GM23248 (cell line): ENCODE results near the gene SERPINB13.

Experiments used
- EZH2 ChIP-seq: fragments of 200-600 bp; sonication (generic); IDR thresholded peaks from 2 replicates; pipeline ENCODE4 v1.6.1; 2018; ENCODE audit warnings: antibody characterized with exemption, mild to moderate bottlenecking; ENCODE audit not compliant: insufficient read depth, poor library complexity, severe bottlenecking
- EZH2phosphoT487 ChIP-seq: fragments of 200-600 bp; sonication (generic); IDR thresholded peaks from 2 replicates; pipeline ENCODE4 v1.6.1; 2018; ENCODE audit warnings: antibody characterized with exemption, moderate library complexity, mild to moderate bottlenecking, low read depth; ENCODE audit not compliant: insufficient read depth

DNA sequence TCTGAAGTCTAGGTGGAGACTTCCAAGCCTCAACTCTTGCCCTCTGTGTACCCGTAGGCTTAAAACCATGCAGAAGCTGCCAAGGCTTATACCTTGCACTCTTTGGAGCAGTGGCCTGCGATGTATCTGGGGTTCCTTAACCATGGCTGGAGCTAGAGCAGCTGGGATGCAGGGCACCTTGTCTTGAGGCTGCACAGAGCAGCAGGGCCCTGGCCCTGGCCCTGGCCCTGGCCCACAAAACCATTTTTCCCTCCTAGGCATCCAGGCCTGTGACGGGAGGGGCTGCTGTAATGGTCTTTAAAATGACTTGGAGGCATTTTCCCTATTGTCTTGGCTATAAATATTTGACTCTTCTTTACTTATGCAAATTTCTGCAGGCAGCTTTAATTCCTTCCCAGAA, 37.7 kb downstream of the SERPINB13 start:
- no peak for TF ChIP-seq EZH2phosphoT487
- TF ChIP-seq EZH2: no peak
